ENCODE measurements around the gene COLEC11.

DNA sequence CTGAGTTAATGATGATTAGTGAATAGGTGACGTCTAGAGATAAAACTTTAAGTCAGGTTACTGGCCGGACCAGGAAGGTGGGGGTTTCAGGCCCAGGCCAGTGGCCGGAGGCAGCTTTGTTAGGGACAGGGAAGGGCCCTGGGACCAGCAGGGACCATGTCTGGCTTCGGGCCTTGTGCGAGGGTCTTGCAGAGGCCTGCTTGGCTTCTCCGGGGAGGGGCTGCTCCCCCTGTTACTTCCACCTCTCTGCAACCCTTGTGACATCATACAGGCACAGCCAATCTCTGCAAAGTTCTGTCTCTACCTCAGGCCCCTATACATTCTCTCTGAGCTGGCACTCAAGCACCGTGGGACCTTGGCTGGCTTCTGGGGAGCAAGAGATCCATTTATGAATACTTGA, 63.0 kb downstream of the COLEC11 start, which contains the start of gene ALLC:
- TF ChIP-seq, protein P1, sequence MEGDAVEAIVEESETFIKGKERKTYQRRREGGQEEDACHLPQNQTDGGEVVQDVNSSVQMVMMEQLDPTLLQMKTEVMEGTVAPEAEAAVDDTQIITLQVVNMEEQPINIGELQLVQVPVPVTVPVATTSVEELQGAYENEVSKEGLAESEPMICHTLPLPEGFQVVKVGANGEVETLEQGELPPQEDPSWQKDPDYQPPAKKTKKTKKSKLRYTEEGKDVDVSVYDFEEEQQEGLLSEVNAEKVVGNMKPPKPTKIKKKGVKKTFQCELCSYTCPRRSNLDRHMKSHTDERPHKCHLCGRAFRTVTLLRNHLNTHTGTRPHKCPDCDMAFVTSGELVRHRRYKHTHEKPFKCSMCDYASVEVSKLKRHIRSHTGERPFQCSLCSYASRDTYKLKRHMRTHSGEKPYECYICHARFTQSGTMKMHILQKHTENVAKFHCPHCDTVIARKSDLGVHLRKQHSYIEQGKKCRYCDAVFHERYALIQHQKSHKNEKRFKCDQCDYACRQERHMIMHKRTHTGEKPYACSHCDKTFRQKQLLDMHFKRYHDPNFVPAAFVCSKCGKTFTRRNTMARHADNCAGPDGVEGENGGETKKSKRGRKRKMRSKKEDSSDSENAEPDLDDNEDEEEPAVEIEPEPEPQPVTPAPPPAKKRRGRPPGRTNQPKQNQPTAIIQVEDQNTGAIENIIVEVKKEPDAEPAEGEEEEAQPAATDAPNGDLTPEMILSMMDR (IDR thresholded peaks at IDR 0.05), result no peak
- no peak for TF ChIP-seq POLR2AphosphoS5 (IDR thresholded peaks at IDR 0.05)
- no peak for TF ChIP-seq POLR2A (IDR thresholded peaks at IDR 0.05; ENCODE audit: low read depth)

Data from esophagus muscularis mucosa (tissue), 3 donors.